GM18511 (cell line): Measurements from ENCODE around the gene COX5A.

ENCODE experiments used
- ATAC-seq: cut with Tn5 transposase; IDR thresholded peaks from one replicate; pipeline ENCODE4 v1.9.1; 2021; ENCODE audit warnings: mild to moderate bottlenecking, moderate library complexity; ENCODE audit not compliant: unreplicated experiment

Gene COX5A

GRCh38 chr15:74937590-74938371, at the start of gene COX5A:
Gene COX5A (minus strand): TSS chr15:74938073. CDS start chr15:74938014, 59 bp downstream.
- ATAC-seq, result peak; percentile 88

- ATAC-seq, result peak; percentile 85
Observed at GRCh38 chr15:74983725-74984231, 45.9 kb upstream of the COX5A start.

- no peak for ATAC-seq
Observed at GRCh38 chr15:74982183-74982582, 44.3 kb upstream of the COX5A start.

- ATAC-seq, result no peak
Observed at GRCh38 chr15:74978503-74978902, 40.6 kb upstream of the COX5A start.

GRCh38 chr15:74978077-74978476, 40.2 kb upstream of the COX5A start:
- ATAC-seq, result no peak

- ATAC-seq, result no peak
Observed at GRCh38 chr15:74977599-74977998, 39.7 kb upstream of the COX5A start.

GRCh38 chr15:74976159-74976558, 38.3 kb upstream of the COX5A start:
- ATAC-seq, result no peak

GRCh38 chr15:74967670-74968069, 29.8 kb upstream of the COX5A start:
- ATAC-seq, result no peak

- no peak for ATAC-seq
Observed at GRCh38 chr15:74964794-74965193, 26.9 kb upstream of the COX5A start.

GRCh38 chr15:74963213-74963612, 25.3 kb upstream of the COX5A start:
- ATAC-seq, result no peak

GRCh38 chr15:74962671-74963070, 24.8 kb upstream of the COX5A start:
- no peak for ATAC-seq

GRCh38 chr15:74962219-74962618, 24.3 kb upstream of the COX5A start:
- ATAC-seq, result no peak

GRCh38 chr15:74961616-74962015, 23.7 kb upstream of the COX5A start:
- no peak for ATAC-seq

- ATAC-seq, result no peak
Observed at GRCh38 chr15:74960995-74961588, 23.2 kb upstream of the COX5A start.

- no peak for ATAC-seq
Observed at GRCh38 chr15:74960286-74960685, 22.4 kb upstream of the COX5A start.

- ATAC-seq, result no peak
Observed at GRCh38 chr15:74959586-74959939, 21.7 kb upstream of the COX5A start.

- no peak for ATAC-seq
Observed at GRCh38 chr15:74958908-74959585, 21.2 kb upstream of the COX5A start.

- ATAC-seq, result no peak
Observed at GRCh38 chr15:74958320-74958907, 20.5 kb upstream of the COX5A start.

GRCh38 chr15:74957476-74958035, 19.7 kb upstream of the COX5A start:
- no peak for ATAC-seq

GRCh38 chr15:74956648-74957475, 19.0 kb upstream of the COX5A start, which contains the start of gene RPP25:
Gene RPP25 (minus strand): TSS chr15:74956772. CDS start chr15:74956583, 189 bp downstream.
- peak; percentile 82 for ATAC-seq
